PC-3 (cell line): ENCODE measurements around the gene FAM135A. TPM values are rescaled to one million over a fixed set of nuclear protein-coding genes. Genes with fewer than 3 reads are reported as not detected.
"Not testable (repeated sequence)": the region's sequence is repeated elsewhere in the genome, so short reads cannot be mapped to it uniquely, and the experiment has no call there.

Experiments
- ATAC-seq: fragments of 200-7000 bp; cut with Tn5 transposase; 2 replicates; pipeline ENCODE4 v1.9.1; 2020; ENCODE audit warnings: mild to moderate bottlenecking, moderate library complexity
- BruUV-seq: library from RNA; stranded (reverse); fragments of 400-500 nt; replicated peaks from 2 replicates; lab custom pipeline; 2021; lab: Mats Ljungman, UMichigan
- CTCF ChIA-PET: fragments of 300-600 bp; sonication (Branson Sonifier 250); formaldehyde crosslinking; loops from one replicate; lab custom pipeline; 2022; ENCODE audit warnings: antibody characterized with exemption; lab: Charles Lee
- POLR2A ChIA-PET: fragments of 300-600 bp; sonication (Branson Sonifier 250); formaldehyde crosslinking; loops from one replicate; lab custom pipeline; 2022; ENCODE audit warnings: antibody characterized with exemption; ENCODE audit not compliant: unreplicated experiment; lab: Charles Lee
- DNase-seq: peaks from one replicate; pipeline ENCODE4 v3.0.0-alpha.2; 2015
- H2AFZ ChIP-seq: fragments of 300-600 bp; sonication (generic); 2 replicates; pipeline ENCODE4 v1.6.0; 2016; ENCODE audit warnings: antibody characterized with exemption, low read length
- H3F3A ChIP-seq: fragments of 300-600 bp; sonication (generic); one replicate; pipeline ENCODE4 v1.6.0; 2017; ENCODE audit warnings: antibody characterized with exemption, low read length, control low read depth, mild to moderate bottlenecking; ENCODE audit not compliant: unreplicated experiment
- H3K27ac ChIP-seq: fragments of 300-600 bp; sonication (generic); 2 replicates; pipeline ENCODE4 v1.5.1; 2016; ENCODE audit warnings: mild to moderate bottlenecking, low read length
- H3K27me3 ChIP-seq: fragments of 300-600 bp; sonication (generic); 2 replicates; pipeline ENCODE4 v1.6.1; 2016; ENCODE audit warnings: low read length, mixed read lengths
- H3K36me3 ChIP-seq: fragments of 300-600 bp; sonication (generic); 2 replicates; pipeline ENCODE4 v1.6.1; 2016; ENCODE audit warnings: low read depth, mixed run types, low read length, mixed read lengths
- H3K4me1 ChIP-seq: fragments of 300-600 bp; sonication (generic); 2 replicates; pipeline ENCODE4 v1.5.1; 2016; ENCODE audit warnings: low read length; ENCODE audit not compliant: insufficient read depth
- H3K4me2 ChIP-seq: fragments of 300-600 bp; sonication (generic); 2 replicates; pipeline ENCODE4 v1.6.0; 2016; ENCODE audit warnings: low read length
- H3K4me3 ChIP-seq: fragments of 300-600 bp; sonication (generic); 2 replicates; pipeline ENCODE4 v1.5.1; 2016; ENCODE audit warnings: mild to moderate bottlenecking, low read length, mixed read lengths
- H3K79me2 ChIP-seq: fragments of 300-600 bp; sonication (generic); 2 replicates; pipeline ENCODE4 v1.6.1; 2017; ENCODE audit warnings: low read length, mixed read lengths
- H3K9ac ChIP-seq: fragments of 300-600 bp; sonication (generic); 2 replicates; pipeline ENCODE4 v1.6.0; 2016; ENCODE audit warnings: mild to moderate bottlenecking, low read length
- H3K9me2 ChIP-seq: fragments of 300-600 bp; sonication (generic); replicated peaks from 2 replicates; pipeline ENCODE4 v1.6.1; 2016; ENCODE audit warnings: mixed run types, low read length, mixed read lengths
- H3K9me3 ChIP-seq: fragments of 300-600 bp; sonication (generic); 2 replicates; pipeline ENCODE4 v1.6.1; 2016; ENCODE audit warnings: low read length, mixed read lengths
- H4K20me1 ChIP-seq: fragments of 300-600 bp; sonication (generic); 2 replicates; pipeline ENCODE4 v1.6.1; 2016; ENCODE audit warnings: low read length, mixed read lengths
- EZH2 ChIP-seq: fragments of 300-600 bp; sonication (generic); IDR thresholded peaks from one replicate; pipeline ENCODE4 v1.6.1; 2017; ENCODE audit warnings: antibody characterized with exemption, mild to moderate bottlenecking, low read length; ENCODE audit not compliant: unreplicated experiment
- EZH2phosphoT487 ChIP-seq: fragments of 300-600 bp; sonication (generic); IDR thresholded peaks from 2 replicates; pipeline ENCODE4 v1.6.1; 2018; ENCODE audit warnings: mild to moderate bottlenecking, antibody characterized with exemption, low read length, borderline replicate concordance
- intact Hi-C: fragments of 100-400 bp; cut with micrococcal nuclease; formaldehyde crosslinking; loops from 2 replicates; pipeline ENCODE4 v1.9.0; 2023
- total RNA-seq: library from RNA; depleted of rRNA; stranded (reverse); fragments of >200 nt; gene quantifications from 2 replicates; pipeline ENCODE4 v1.2.3, GENCODE V29; 2014
- TF ChIP-seq, protein P1 (sequence below): fragments of 300-600 bp; sonication (generic); conservative IDR thresholded peaks from 2 replicates; pipeline ENCODE4 v1.5.1; 2017; ENCODE audit warnings: antibody characterized with exemption, low read depth, mild to moderate bottlenecking, low read length

Gene FAM135A
- total RNA-seq, 1 experiment from 2014 or later, result 18.1 TPM

- no peak for DNase-seq
- Histone ChIP-seq H3K36me3 (no peaks in the 10 kb centered on the region), H3K4me1 (peaks cover 3% of the 10 kb centered on the region; the same call in 1 of the 2 replicates), H3K4me2 (no peak overlapping the region), H3K4me3 (no peak overlapping the region), H3K9me2 (no peaks in the 10 kb centered on the region), H3K27me3 (no peaks in the 10 kb centered on the region), H3K79me2 (no peaks in the 10 kb centered on the region), H2AFZ (no peak overlapping the region), H3K9me3 (no peaks in the 10 kb centered on the region), H3F3A (no peaks in the 10 kb centered on the region), H4K20me1 (no peaks in the 10 kb centered on the region), H3K27ac (no peak overlapping the region), H3K9ac (no peak overlapping the region)
- intact Hi-C loops, result no loop called here
- ChIA-PET CTCF (no interaction called here), POLR2A (no interaction called here)
- no peak for TF ChIP-seq EZH2
- TF ChIP-seq, protein P1, sequence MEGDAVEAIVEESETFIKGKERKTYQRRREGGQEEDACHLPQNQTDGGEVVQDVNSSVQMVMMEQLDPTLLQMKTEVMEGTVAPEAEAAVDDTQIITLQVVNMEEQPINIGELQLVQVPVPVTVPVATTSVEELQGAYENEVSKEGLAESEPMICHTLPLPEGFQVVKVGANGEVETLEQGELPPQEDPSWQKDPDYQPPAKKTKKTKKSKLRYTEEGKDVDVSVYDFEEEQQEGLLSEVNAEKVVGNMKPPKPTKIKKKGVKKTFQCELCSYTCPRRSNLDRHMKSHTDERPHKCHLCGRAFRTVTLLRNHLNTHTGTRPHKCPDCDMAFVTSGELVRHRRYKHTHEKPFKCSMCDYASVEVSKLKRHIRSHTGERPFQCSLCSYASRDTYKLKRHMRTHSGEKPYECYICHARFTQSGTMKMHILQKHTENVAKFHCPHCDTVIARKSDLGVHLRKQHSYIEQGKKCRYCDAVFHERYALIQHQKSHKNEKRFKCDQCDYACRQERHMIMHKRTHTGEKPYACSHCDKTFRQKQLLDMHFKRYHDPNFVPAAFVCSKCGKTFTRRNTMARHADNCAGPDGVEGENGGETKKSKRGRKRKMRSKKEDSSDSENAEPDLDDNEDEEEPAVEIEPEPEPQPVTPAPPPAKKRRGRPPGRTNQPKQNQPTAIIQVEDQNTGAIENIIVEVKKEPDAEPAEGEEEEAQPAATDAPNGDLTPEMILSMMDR, result no peak
- no peak for TF ChIP-seq EZH2phosphoT487
- ATAC-seq, result no peak
- BruUV-seq, result no TSS peak
Measured at GRCh38 chr6:70552974-70553373, 139.7 kb downstream of the FAM135A start.

- Histone ChIP-seq H3K27ac (no peak overlapping the region), H3K27me3 (no peaks in the 10 kb centered on the region), H3K4me2 (no peak overlapping the region), H2AFZ (no peak overlapping the region), H3K9ac (no peak overlapping the region), H3F3A (no peaks in the 10 kb centered on the region), H3K9me2 (no peaks in the 10 kb centered on the region), H3K9me3 (no peaks in the 10 kb centered on the region), H3K4me3 (no peak overlapping the region), H3K36me3 (no peaks in the 10 kb centered on the region), H4K20me1 (no peaks in the 10 kb centered on the region), H3K79me2 (no peaks in the 10 kb centered on the region), H3K4me1 (no peaks in the 10 kb centered on the region)
- intact Hi-C loops, result no loop called here
- POLR2A ChIA-PET, result no interaction called here
- DNase-seq (no peak), ATAC-seq (no peak)
- no TSS peak for BruUV-seq
- CTCF ChIA-PET, result interaction anchor here (0.5 kb wide), 1 partner anchor 12 kb away, joined by 3 read pairs; no protein-coding TSS in a partner anchor
- no peak for TF ChIP-seq EZH2
- TF ChIP-seq EZH2phosphoT487, result no peak
- TF ChIP-seq, protein P1, result no peak
Measured at GRCh38 chr6:70557998-70558397, 144.7 kb downstream of the FAM135A start.

GRCh38 chr6:70562401-70562800, 149.1 kb downstream of the FAM135A start:
- CTCF ChIA-PET, BruUV-seq, H4K20me1 ChIP-seq, ATAC-seq, POLR2A ChIA-PET, H3K9me3 ChIP-seq, H3K9me2 ChIP-seq, H3K4me1 ChIP-seq, H3K4me2 ChIP-seq, intact Hi-C loops, H3K36me3 ChIP-seq, H3K79me2 ChIP-seq, H3K4me3 ChIP-seq, H3F3A ChIP-seq, H3K27ac ChIP-seq, H3K27me3 ChIP-seq, H2AFZ ChIP-seq, DNase-seq, H3K9ac ChIP-seq: not testable (repeated sequence)
